Ramos (cell line): ENCODE measurements around the gene VAX1.
"Not testable (repeated sequence)": the region's sequence is repeated elsewhere in the genome, so short reads cannot be mapped to it uniquely, and the experiment has no call there.

Experiments used
- in situ Hi-C: fragments of 300-500 bp; cut with MboI; formaldehyde crosslinking; loops from one replicate; pipeline ENCODE4 v1.14.3; 2022; ENCODE audit warnings: low sequenced_read_pairs; ENCODE audit not compliant: unreplicated experiment

VAX1 gene

GRCh38 chr10:117090834-117091233 lies 47.2 kb downstream of the VAX1 start:
- in situ Hi-C loops, result no loop called here

- in situ Hi-C loops, result no loop called here
Measured at GRCh38 chr10:117087521-117087920, 50.5 kb downstream of the VAX1 start.

GRCh38 chr10:117086546-117086945 lies 51.5 kb downstream of the VAX1 start:
- in situ Hi-C loops, result no loop called here

- in situ Hi-C loops, result not testable (repeated sequence)
Measured at GRCh38 chr10:117084421-117085246, 53.4 kb downstream of the VAX1 start.
